Endothelial cell of umbilical vein (primary cell): Measurements from ENCODE around the gene DUOXA2. TPM values are rescaled to one million over a fixed set of nuclear protein-coding genes. Genes with fewer than 3 reads are reported as not detected.

Source experiments
- BruUV-seq: library from RNA; stranded (reverse); fragments of 400-500 nt; replicated peaks from 2 replicates; lab custom pipeline; 2021; lab: Mats Ljungman, UMichigan
- CTCF ChIA-PET: fragments of 300-600, 350-600 bp; sonication (Branson Sonifier 250); formaldehyde crosslinking; loops from one replicate; lab custom pipeline; 2021; ENCODE audit warnings: antibody characterized with exemption, inconsistent platforms; lab: Charles Lee
- POLR2A ChIA-PET: fragments of 300-600, 350-600 bp; sonication (Branson Sonifier 250); formaldehyde crosslinking; loops from one replicate; lab custom pipeline; 2021; ENCODE audit warnings: antibody characterized with exemption, inconsistent platforms; lab: Charles Lee
- DNase-seq: peaks from one replicate; pipeline ENCODE4 v3.0.0-alpha.2; 2011; ENCODE audit warnings: low read depth, low spot score
- FAIRE-seq: peaks from 2 replicates; lab custom pipeline; 2011; peaks lifted over from hg19 to GRCh38; lab: Jason Lieb, UNC
- H2AFZ ChIP-seq: 2 replicates; pipeline ENCODE4 v1.6.0; 2012; ENCODE audit warnings: low read depth, low read length, control low read depth, inconsistent platforms
- H3K27ac ChIP-seq: 2 replicates; pipeline ENCODE4 v1.5.1; 2011; ENCODE audit warnings: low read depth, mild to moderate bottlenecking, control low read depth, low read length, moderate library complexity; ENCODE audit not compliant: insufficient read depth
- H3K27me3 ChIP-seq, 2 experiments: 2 replicates each; pipeline versions ENCODE4 v1.6.0 to v1.6.1; 2011; ENCODE audit warnings: low read length in 2 of 2, mixed read lengths in 1 of 2; ENCODE audit not compliant: control insufficient read depth in 2 of 2, insufficient read depth in 2 of 2
- H3K36me3 ChIP-seq, 2 experiments: 2 replicates in 1 of 2; 3 replicates in 1 of 2; pipeline ENCODE4 v1.5.1; 2011; ENCODE audit warnings: low read length in 2 of 2, mild to moderate bottlenecking in 1 of 2, moderate library complexity in 1 of 2; ENCODE audit not compliant: control insufficient read depth in 2 of 2, insufficient read depth in 2 of 2; ENCODE audit errors: extremely low read depth in 1 of 2
- H3K4me1 ChIP-seq: 3 replicates; pipeline ENCODE4 v1.5.1; 2011; ENCODE audit warnings: mild to moderate bottlenecking, low read length; ENCODE audit not compliant: control insufficient read depth, insufficient read depth; ENCODE audit errors: extremely low read depth
- H3K4me2 ChIP-seq: 2 replicates; pipeline ENCODE4 v1.6.1; 2011; ENCODE audit warnings: low read length, control low read depth, mixed read lengths; ENCODE audit not compliant: insufficient read depth
- H3K4me3 ChIP-seq, 3 experiments: fragments of 200-600 bp in 1 of 3; sonication (generic), shearing (Covaris generic) in 1 of 3; replicated peaks in 1 of 3; 2 replicates each; pipeline ENCODE4 v1.5.1; 2011 to 2016; ENCODE audit warnings: control low read depth in 3 of 3, low read length in 3 of 3, mild to moderate bottlenecking in 2 of 3, inconsistent platforms in 1 of 3, low read depth in 1 of 3, moderate library complexity in 1 of 3; ENCODE audit not compliant: insufficient read depth in 1 of 3
- H3K79me2 ChIP-seq: 2 replicates; pipeline ENCODE4 v1.6.0; 2012; ENCODE audit warnings: low read length, inconsistent platforms; ENCODE audit not compliant: control insufficient read depth, insufficient read depth
- H3K9ac ChIP-seq: replicated peaks from 2 replicates; pipeline ENCODE3; 2011; ENCODE audit warnings: low read length, control low read depth; ENCODE audit not compliant: insufficient read depth; ENCODE audit errors: extremely low read depth
- H3K9me1 ChIP-seq: replicated peaks from 3 replicates; pipeline ENCODE4 v1.6.0; 2011; ENCODE audit warnings: mild to moderate bottlenecking, low read length; ENCODE audit not compliant: control insufficient read depth, insufficient read depth; ENCODE audit errors: extremely low read depth
- H3K9me3 ChIP-seq: replicated peaks from 2 replicates; pipeline ENCODE4 v1.5.1; 2012; ENCODE audit warnings: low read length, inconsistent platforms; ENCODE audit not compliant: control insufficient read depth, insufficient read depth
- H4K20me1 ChIP-seq: replicated peaks from 2 replicates; pipeline ENCODE3; 2011; ENCODE audit warnings: mild to moderate bottlenecking, low read length; ENCODE audit not compliant: control insufficient read depth, insufficient read depth; ENCODE audit errors: extremely low read depth
- EZH2 ChIP-seq: IDR thresholded peaks from 2 replicates; pipeline ENCODE4 v1.6.1; 2012; ENCODE audit warnings: borderline replicate concordance, low read depth, mild to moderate bottlenecking, moderate library complexity, low read length, inconsistent platforms; ENCODE audit not compliant: severe bottlenecking
- MAX ChIP-seq: IDR thresholded peaks from 2 replicates; pipeline ENCODE4 v1.6.1; 2011; ENCODE audit not compliant: insufficient read depth, insufficient read length
- POLR2A ChIP-seq: IDR thresholded peaks from 2 replicates; pipeline ENCODE4 v1.6.1; 2012; ENCODE audit warnings: low read depth, mild to moderate bottlenecking, control low read depth, low read length
- POLR2AphosphoS5 ChIP-seq: IDR thresholded peaks from 2 replicates; pipeline ENCODE4 v1.6.1; 2012; ENCODE audit warnings: low read depth, mild to moderate bottlenecking, control low read depth, low read length, moderate library complexity; ENCODE audit not compliant: insufficient read depth
- dilution Hi-C: fragments of 300-500 bp; cut with MboI; formaldehyde crosslinking; loops from one replicate; pipeline ENCODE4 v1.15.0; 2019; ENCODE audit warnings: low sequenced_read_pairs; ENCODE audit not compliant: extremely low pct_ligation_motif_present
- intact Hi-C: fragments of 100-400 bp; cut with micrococcal nuclease; formaldehyde crosslinking; loops from one replicate; pipeline ENCODE4 v1.10.0; 2022
- polyA plus RNA-seq, 4 experiments: library from polyadenylated mRNA; depleted of rRNA in 3 of 4; stranded (reverse) in 3 of 4; unstranded in 1 of 4; fragments of >200 nt; gene quantifications; 2 replicates each; pipeline versions ENCODE4 v1.2.1 to v1.2.3, GENCODE V29; 2011 to 2012; ENCODE audit warnings: missing spikeins in 1 of 4
- total RNA-seq: library from RNA; stranded (reverse); gene quantifications from 2 replicates; pipeline ENCODE4 v1.2.3, GENCODE V29; 2021

DUOXA2 gene
- total and polyA plus RNA-seq, 2 donors (not counting 3 experiments of a cell fraction or from before 2014, with no cell fraction given) = not detected

GRCh38 chr15:45112143-45112590 is 2.0 kb upstream of the DUOXA2 start:
- Histone ChIP-seq H3K9ac (no peak overlapping the region), H3K4me1 (no peaks in the 10 kb centered on the region), H3K36me3 (no peaks in the 10 kb centered on the region), H2AFZ (no peak overlapping the region), H3K9me3 (no peaks in the 10 kb centered on the region), H3K27ac (no peak overlapping the region), H3K4me3 (no peak overlapping the region), H3K79me2 (no peaks in the 10 kb centered on the region), H3K27me3 (peaks cover 73 to 81% of the 10 kb centered on the region in 2 experiments), H3K9me1 (no peaks in the 10 kb centered on the region), H4K20me1 (no peaks in the 10 kb centered on the region), H3K4me2 (no peak overlapping the region)
- no peak for TF ChIP-seq POLR2A
- dilution Hi-C loops (no loop called here), intact Hi-C loops (no loop called here)
- no peak for FAIRE-seq
- DNase-seq = no peak
- ChIA-PET POLR2A (no interaction called here), CTCF (interaction anchor here (1.6 kb wide), 1 partner anchor 15 kb away, joined by 7 read pairs; no protein-coding TSS in a partner anchor)
- BruUV-seq = no TSS peak

GRCh38 chr15:45112591-45113379 is 1.3 kb upstream of the DUOXA2 start:
- Histone ChIP-seq H3K27ac (no peak overlapping the region), H3K27me3 (peaks cover 79 to 87% of the 10 kb centered on the region in 2 experiments), H3K9ac (no peak overlapping the region), H3K36me3 (no peaks in the 10 kb centered on the region), H4K20me1 (no peaks in the 10 kb centered on the region), H3K4me1 (peaks cover 2% of the 10 kb centered on the region), H2AFZ (no peak overlapping the region), H3K79me2 (no peaks in the 10 kb centered on the region), H3K9me1 (no peaks in the 10 kb centered on the region), H3K9me3 (no peaks in the 10 kb centered on the region), H3K4me2 (no peak overlapping the region), H3K4me3 (no peak overlapping the region)
- ChIA-PET CTCF (interaction anchor here (1.6 kb wide), 1 partner anchor 14 kb away, joined by 7 read pairs; no protein-coding TSS in a partner anchor), POLR2A (no interaction called here)
- intact Hi-C loops (no loop called here), dilution Hi-C loops (no loop called here)
- DNase-seq (no peak), FAIRE-seq (no peak)
- TF ChIP-seq MAX (no peak), POLR2AphosphoS5 (no peak), EZH2 (peak; percentile 96)
- BruUV-seq = no TSS peak
